Mammary epithelial cell (primary cell): ENCODE results near the gene CLEC6A.

Experiments
- EZH2 ChIP-seq: IDR thresholded peaks from 2 replicates; pipeline ENCODE4 v1.6.1; 2012; ENCODE audit warnings: low read length, inconsistent platforms, borderline replicate concordance
- TF ChIP-seq, protein P1 (sequence below), 2 donors: IDR thresholded peaks in 1 of 2; conservative IDR thresholded peaks in 1 of 2; 2 replicates each; pipeline ENCODE4 v1.5.1; 2011 to 2012; ENCODE audit warnings: inconsistent platforms in 2 of 2, low read length in 2 of 2, mild to moderate bottlenecking in 2 of 2, control low read depth in 1 of 2, low read depth in 1 of 2; ENCODE audit not compliant: insufficient read depth in 1 of 2; ENCODE audit errors: extremely low read depth in 1 of 2

DNA sequence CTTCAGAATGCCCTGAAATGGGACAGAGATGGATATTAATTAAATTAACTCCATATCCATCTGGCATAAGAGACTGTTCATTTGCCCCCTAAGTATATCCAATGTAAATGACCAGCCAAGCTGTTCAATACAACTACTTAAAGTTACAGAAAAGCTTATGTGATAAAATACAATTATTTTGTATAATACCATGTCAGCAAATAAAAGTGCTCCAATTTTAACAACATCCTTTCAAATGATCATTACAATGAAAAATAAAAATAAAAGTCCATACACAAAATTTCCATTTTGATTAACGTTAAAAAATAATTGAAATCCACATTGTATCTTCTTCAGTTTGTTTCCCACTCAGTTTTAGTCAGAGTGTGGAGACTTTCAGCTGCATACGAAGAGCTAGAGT is 5.7 kb downstream of the CLEC6A start:
- TF ChIP-seq, protein P1, sequence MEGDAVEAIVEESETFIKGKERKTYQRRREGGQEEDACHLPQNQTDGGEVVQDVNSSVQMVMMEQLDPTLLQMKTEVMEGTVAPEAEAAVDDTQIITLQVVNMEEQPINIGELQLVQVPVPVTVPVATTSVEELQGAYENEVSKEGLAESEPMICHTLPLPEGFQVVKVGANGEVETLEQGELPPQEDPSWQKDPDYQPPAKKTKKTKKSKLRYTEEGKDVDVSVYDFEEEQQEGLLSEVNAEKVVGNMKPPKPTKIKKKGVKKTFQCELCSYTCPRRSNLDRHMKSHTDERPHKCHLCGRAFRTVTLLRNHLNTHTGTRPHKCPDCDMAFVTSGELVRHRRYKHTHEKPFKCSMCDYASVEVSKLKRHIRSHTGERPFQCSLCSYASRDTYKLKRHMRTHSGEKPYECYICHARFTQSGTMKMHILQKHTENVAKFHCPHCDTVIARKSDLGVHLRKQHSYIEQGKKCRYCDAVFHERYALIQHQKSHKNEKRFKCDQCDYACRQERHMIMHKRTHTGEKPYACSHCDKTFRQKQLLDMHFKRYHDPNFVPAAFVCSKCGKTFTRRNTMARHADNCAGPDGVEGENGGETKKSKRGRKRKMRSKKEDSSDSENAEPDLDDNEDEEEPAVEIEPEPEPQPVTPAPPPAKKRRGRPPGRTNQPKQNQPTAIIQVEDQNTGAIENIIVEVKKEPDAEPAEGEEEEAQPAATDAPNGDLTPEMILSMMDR (conservative IDR thresholded peaks at IDR 0.05 in 1 of 2, IDR thresholded peaks at IDR 0.05 in 1 of 2; ENCODE audit: extremely low read depth in 1 of 2, insufficient read depth in 1 of 2, low read depth in 1 of 2, low read length in 2 of 2): no peak
- no peak for TF ChIP-seq EZH2
